ENCODE data around the gene TMEM80.

- TF ChIP-seq EZH2 (IDR thresholded peaks at IDR 0.05; ENCODE audit: borderline replicate concordance): no peak
- no peak for TF ChIP-seq CTCF (IDR thresholded peaks at IDR 0.05; ENCODE audit: poor library complexity)
- TF ChIP-seq EZH2phosphoT487 (IDR thresholded peaks at IDR 0.05; ENCODE audit: low read depth, severe bottlenecking, unreplicated experiment): no peak
Observed at GRCh38 chr11:680970-681369, 14.6 kb upstream of the TMEM80 start.

Measured in hepatocyte (in vitro differentiated cells).